8988T (cell line): ENCODE results near the gene MRGPRX2.

Source experiments
- DNase-seq: peaks from one replicate; pipeline ENCODE4 v3.0.0; 2011

MRGPRX2 gene

DNA sequence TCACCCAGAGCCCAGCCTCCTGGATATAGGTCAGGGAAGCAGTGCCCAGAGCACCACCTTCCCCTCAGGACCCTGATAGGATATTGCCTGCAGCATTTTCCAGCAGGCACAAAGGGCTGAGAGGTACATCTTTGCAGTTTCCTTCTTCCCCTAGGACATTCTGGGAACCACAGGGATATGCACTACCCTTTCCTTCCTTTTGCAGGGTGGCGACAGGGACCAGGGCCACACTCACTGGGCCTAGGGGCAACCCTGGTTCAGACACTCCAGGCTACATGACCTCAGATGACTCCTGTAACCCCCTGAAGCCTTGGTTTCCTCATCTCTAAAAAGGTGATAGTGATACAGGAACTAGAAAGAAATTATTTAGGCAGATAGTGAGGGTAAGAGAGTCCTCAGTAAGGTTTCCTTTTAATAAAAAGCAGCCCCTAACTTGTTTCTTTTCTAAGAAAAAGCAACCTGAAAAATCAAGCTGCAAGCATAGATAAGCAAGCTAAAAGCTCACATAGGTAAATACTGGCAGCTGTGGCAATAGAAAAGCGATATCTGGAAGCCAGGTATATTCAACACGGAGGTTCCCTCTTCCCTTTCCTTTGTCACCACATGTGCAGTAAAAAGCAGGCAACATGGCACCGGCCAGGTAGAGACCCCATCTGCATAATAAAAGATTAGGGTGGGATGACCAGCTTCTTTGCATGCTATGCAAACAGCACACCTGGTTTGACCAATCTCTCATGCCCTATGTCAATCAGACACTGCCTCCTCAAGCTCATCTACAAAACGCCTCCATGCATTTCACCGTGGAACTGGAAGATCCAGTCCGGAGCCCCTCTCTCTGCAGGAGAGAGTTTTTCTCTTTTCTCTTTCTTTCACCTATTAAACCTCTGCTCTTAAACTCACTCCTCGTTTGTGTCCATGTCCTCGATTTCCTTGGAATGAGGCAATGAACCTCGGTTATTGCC lies 13.2 kb upstream of the MRGPRX2 start:
- no peak for DNase-seq

DNA sequence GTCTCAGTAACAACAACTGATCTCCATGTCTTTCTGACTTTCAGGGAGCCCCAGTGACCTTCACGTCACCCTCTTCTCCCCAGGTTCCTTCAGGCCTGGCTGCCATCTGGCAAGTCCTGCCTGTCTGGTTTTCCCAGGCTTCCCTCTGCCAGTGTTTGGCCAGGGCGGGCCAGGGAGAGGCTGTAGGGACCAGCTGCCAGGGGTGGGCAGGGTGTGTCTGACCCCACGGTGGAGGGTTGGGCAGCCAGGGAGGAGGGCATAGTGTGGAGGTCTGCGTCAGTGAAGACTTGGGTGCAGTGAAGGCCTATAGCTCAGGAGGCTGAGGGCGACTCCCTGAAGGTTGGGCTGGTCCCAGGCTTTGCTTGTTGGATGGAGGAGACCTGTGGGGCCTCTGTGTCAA lies 11.9 kb upstream of the MRGPRX2 start:
- no peak for DNase-seq

DNA sequence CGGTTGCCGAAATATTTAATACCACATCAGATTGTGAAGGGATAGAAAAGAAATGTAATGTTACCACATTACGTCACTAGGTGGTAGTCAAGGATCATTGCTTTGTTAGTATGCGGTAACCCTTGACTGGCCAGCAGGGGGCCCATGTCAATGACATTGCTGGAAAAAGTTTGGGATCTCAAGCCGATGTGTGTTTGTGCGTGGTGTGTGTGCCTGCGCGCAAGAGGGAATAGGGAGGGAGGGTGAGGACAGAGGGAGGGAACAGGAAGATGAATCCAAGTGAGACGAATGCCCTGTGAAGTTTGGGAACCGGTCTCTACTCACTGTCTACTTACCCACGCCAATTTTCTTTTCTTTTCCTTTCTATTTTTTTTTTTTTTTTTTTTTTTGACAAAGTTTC lies 10.7 kb upstream of the MRGPRX2 start:
- DNase-seq, result peak; percentile 52

DNA sequence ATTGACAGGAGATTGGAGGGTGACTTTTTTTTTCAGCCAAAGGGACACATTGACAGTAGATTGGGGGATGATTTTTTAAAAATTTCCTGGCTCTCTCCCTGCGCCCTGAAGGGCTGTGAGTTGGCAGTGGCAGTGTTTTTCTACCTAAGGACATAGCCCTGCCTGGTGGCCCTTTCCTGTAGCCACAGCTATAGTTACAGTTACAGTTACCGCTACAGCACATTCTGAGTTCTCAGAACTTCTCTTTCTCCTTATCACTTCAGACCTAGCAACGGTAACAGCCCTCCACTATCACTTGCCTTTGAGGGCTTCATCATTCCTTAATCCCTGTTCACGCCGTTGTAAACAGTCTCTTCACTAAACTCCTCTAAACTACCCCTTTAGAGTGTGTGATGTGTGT lies 684 bp downstream of the MRGPRX2 start:
- DNase-seq, result no peak

DNA sequence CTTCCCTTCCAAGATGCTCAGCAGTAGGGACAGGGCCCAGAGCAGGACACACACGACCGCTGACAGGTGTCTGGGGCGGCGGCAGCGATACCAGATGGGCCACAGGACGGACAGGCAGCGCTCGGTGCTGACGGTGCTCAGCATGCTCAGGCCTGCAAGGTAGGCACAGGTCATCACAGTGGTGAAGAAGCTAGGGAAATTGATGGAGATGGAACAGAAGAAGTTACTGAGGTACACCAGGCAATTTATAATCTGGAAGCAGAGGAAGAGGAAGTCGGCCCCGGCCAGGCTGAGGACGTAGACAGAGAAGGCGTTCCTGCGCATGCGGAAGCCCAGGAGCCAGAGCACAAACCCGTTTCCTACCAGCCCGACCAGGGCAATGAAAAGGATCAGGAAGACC lies 4.6 kb downstream of the MRGPRX2 start:
- no peak for DNase-seq

DNA sequence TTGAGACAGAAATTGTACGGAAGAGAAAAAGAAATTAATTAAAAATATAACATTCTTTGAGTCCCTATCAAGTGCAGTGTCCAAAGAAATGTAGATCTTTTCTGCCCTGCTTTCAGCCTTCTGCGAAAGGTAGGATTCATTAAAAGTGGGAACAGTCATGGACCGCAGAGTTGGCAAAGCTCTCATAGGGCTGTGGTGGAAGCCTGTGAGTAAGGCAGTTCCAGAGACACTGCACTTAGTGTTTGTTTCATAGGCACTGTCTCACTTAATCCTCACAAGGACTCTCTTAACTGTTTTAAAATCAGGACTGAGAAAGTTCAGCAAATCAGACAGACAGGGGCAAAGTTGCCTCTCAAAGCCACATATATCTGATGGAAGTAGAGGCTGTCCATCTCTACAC lies 5.5 kb downstream of the MRGPRX2 start:
- DNase-seq, result no peak

DNA sequence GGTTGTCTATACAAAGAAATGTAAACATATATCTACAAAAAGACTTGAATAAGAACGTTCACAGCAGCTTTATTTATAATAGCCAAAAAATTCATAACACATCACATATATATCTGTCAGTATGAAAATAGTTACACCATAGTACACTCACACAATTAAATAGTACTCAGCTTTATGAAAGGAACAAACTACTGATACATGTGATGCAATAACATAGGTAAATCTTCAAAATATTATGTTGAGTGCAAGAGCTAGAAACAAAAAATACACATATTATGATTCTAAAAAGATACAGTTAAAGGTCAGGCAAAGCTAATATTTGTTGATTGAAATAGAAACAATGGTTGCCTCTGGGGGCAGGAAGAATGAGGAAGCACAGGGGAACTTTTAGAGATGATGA lies 6.6 kb downstream of the MRGPRX2 start:
- no peak for DNase-seq

DNA sequence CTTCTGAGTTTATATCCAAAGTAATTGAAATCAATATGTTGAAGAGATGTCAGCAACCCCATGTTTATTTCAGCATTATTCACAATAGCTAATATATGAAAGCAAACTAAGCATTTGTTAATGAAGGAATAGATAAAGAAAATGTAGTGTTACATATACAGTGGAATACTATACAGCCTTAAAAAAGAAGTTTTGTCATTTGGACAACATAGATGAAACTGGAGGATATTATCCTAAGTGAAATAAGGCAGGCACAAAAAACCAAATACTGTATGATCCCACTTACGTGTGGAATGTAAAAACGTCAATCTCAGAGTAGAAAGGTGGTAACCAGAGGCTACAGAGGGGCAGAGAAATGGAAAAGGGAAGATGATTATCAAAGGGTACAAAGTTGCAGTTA lies 10.2 kb downstream of the MRGPRX2 start:
- DNase-seq, result no peak

DNA sequence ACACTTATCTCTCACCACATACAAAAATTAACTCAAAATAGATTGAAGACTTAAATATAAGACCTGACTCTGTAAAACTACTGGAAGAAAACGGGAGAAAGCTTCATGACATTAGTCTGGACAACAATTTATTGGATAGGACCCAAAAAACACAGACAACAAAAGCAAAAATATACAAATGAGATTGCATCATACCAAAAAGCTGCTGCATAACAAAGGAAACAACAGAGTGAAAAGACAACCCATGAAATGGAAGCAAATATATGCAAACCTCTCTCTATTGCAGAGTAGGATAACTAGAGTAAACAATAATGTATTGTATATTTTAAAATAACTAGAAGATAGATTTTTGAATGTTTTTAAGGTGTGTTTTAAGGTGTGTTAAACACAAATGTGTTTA lies 11.2 kb downstream of the MRGPRX2 start:
- DNase-seq, result no peak

DNA sequence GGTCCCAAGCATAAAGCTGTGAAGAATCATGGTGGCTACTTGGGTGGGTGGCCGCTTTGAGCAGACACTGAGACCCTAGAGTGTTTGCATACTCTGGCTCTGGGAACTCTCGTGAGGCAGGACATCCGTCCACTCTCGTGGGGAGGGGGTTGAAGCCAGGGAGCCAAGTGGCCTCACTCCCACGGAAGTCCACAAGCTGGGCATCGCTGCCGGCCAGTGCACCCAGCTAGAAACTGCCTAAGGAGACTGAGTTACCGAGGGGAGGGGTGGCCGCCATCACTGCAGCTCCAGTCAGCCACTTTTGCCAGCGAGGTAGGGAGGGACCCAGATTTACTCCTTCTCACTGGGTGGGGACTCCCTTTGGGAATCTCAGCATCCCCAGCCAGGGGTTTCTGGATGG lies 20.5 kb downstream of the MRGPRX2 start:
- DNase-seq, result no peak

DNA sequence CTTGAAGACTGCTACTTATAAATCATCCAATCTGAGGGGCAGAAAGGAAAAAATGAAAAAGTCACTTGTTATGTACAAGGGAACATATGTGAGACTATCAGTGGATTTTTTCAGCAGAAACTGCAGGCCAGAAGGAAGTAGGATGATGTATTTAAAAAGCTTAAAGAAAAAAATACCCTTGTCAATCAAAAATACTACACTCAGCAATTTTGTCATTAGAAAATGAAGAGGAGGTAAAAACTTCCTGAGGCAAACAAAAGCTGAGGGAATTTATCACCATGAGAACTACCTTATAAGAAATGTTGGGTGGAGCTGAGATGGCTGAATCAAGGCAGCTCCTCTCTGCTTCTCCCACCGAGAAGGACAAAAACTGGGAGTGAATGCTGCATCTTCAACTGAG lies 21.1 kb downstream of the MRGPRX2 start:
- no peak for DNase-seq

DNA sequence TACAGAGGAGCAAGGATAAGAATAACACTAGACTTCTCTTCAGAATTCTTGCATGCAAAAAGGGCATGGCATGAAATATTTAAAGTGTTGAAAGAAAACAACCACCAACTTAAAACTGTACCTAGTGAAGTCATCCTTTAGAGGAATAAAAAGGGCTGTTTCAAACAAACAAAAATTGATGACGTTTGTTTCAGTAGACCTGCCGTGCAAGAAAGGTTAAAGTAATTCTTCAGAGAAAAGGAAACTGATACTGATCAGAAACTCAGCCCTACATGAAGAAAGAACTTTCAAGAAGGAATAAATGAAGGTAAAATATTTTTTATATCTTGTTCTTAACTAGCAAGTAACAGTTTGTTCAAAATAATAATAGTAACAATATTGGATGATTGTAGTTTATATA lies 27.5 kb downstream of the MRGPRX2 start:
- no peak for DNase-seq

DNA sequence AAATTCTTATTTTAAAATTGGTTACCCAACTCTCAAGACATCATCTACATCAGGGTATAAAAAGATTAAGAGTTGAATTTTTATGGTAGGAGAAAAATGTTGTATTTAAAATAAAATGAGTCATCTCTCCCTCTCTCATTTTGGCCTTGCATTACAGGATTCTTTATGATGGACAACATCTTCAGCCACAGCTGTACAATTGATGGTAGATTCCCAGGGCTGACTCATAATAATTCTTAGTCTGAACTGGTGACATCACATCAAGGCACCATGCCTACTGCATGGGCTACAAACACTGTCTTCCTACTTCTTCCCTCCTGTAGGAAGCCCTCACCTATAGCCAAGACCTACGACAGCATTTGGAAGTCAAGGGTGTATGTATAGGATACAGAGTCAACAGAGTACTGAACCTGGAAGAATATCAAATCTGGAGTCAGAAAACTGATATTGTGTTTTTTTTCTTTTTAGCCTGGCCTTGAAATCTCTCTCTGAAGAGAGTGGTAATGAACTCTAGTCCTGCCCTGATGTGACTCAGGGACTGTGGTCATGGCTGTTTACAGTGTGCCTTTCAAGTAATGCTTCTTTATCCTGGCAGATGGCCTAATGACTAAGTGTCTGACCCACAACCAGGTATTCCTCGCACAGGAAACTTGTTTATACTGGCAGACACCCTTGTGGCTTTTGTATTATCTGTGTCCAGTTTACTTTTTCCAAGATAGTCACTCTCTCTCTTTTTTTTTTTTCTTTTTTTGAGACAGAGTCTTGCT lies 32.5 kb downstream of the MRGPRX2 start:
- DNase-seq, result no peak

DNA sequence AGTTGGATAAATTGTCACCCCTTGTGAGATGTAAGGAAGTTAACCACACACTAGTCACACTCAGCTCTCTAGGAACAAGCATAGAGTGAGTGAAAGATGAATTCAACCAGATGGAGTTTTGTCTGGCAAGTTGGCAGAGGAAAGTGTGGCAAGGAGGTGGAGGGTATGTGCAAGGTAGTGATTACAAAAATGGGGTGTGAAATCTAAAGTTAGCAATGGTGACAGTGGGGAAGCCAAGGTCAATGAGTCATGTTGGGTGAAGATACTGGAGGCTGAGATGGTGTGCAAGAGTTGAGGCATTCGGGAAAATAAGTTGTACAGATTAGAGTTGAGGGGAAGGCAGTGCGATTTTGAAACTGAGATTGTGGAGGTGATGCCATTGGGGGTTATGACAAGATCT lies 33.7 kb downstream of the MRGPRX2 start:
- DNase-seq, result no peak

DNA sequence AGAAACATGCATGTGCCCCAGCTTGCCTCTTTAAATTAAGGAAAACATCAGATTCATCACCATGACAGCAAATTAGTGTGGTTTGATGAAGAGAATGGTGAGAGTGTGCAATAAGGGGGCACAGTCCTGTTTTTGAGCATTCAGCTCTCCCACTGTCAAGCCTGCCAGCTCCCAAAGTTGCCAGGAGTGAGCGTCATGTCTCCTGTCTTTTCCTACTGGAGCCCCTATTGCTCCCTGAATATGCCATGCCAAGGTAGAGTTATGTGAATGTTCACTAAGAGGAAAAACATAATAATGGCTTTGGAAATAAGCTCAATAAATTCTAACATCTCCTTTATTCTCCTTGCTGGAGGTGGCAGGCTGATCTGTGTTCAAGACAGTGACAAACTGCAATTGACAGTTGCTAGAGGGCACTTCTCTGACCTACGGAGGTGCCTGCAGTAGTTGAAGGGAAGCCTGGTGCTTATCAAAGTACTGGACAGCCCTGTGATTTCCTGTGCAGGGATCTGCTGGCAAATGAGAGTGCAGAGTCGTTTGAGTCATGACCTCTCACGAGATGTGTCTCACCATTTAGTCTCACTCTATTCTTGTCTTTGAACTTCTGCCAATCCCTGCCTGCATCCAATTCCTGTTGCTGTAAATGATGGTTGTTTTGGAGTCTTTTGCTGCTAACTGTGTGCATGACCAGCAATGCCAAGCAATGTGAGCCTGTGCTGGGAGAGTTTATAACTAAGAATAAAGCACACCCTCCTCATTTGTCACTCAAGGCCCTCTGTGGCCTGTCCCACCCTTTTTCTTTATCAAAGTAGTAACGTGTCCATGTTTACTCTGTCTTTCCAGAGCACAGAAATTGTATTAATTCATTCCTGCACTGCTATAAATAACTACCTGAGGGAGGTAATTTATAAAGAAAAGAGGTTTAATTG lies 34.8 kb downstream of the MRGPRX2 start:
- no peak for DNase-seq

DNA sequence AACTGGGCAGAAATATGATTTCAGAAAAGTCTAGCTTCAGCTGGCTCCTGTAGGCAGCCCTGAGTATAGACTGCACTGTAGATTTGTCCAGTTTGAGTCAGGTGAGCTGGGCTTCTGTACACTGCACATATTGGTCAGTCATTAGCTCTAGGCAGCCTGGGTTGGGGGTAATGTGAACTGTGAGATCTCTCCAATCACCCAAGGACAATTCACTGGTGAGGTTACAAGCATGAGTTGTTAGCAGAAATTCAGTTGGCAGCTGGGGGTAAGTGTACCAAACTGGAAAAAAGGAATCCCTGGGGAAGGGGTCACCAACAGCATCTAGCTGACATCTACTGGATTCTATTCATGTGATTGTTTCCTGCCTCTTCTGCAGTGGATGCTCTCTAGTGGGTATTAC lies 39.7 kb downstream of the MRGPRX2 start:
- DNase-seq, result no peak

DNA sequence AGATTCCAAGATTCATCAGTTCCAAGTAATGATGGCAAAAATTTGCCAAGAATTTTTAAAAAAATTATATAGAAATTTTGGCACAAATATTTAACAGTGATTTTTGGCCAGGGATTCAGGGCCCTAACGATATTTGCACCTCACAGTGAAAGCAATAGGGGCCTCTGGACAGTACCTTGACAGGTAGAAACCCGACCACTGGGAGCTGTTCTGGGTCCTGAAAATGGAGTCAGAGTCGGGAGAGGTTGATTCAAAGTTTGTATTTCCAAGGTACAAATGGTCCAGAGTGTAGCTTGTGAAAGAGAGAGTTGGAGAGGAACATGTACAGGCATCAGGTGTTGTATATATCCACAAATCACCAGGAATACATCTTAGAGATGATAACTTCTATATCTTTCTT lies 41.6 kb downstream of the MRGPRX2 start:
- DNase-seq, result no peak

DNA sequence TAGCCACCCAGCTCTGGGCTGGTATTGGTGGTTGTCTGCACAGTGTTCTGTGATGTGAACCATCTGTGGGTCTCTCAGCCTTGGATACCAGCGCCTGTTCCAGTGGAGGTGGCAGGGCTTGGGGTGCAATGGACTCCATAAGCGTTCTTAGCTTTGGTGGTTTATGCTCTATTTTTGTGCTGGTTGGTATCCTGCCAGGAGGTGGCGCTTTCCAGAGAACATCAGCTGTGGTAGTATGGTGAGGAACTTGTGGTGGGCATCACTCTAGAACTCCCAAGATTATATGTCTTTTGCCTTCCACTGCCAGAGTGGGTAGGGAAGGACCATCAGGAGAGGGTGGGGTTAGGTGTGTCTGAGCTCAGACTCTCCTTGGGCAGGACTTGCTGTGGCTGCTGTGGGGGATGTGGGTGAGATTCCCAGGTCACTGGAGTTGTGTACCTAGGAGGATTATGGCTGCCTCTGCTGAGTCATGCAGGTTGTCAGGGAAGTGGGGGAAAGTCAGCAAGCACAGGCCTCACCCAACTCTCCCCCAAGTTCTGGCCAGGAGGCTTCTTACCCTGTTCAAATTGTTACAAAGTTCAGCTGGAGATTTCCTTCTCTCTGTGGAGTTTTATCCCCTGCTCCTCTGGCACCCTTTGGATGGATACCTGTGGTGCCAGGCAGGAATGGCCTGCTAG lies 47.2 kb downstream of the MRGPRX2 start:
- DNase-seq, result no peak

DNA sequence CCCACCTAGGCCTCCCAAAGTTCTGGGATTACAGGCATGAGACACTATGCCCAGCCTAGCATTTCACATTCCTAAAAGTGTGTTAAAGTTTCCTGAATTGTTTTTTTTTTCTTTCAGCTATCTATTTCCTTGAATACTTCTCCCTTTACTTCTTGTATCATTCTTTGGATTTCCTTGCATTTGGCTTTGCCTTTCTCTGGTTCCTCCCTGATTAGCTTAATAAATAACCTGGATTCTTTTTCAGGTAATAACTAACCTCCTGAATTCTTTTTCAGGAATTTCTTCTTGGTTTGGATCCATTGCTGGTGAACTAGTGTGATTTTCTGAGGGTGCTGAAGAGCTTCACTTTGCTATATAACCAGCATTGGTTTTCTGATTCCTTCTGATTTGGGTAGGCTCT lies 47.9 kb downstream of the MRGPRX2 start:
- DNase-seq, result no peak
